Spleen (tissue), 11 donors: ENCODE results near the gene DSTYK. TPM values are rescaled to one million over a fixed set of nuclear protein-coding genes. Genes with fewer than 3 reads are reported as not detected.

Source experiments
- DNase-seq: peaks from one replicate; pipeline ENCODE4 v3.0.0-alpha.2; 2020
- H3K27ac ChIP-seq, 8 donors: fragments of 200-600 bp; sonication (generic) in 7 of 8; 1 replicate in 4 of 8; 2 replicates in 4 of 8; pipeline versions ENCODE4 v1.5.0 to v1.8.0; 2016 to 2021; ENCODE audit warnings: inconsistent platforms in 4 of 8, mild to moderate bottlenecking in 4 of 8, moderate library complexity in 1 of 8
- H3K27me3 ChIP-seq, 7 donors: fragments of 200-600 bp; sonication (generic) in 6 of 7; replicated peaks in 1 of 7; 1 replicate in 4 of 7; 2 replicates in 3 of 7; pipeline versions ENCODE4 v1.5.0 to v1.8.0; 2016 to 2021; ENCODE audit warnings: inconsistent platforms in 3 of 7, mild to moderate bottlenecking in 1 of 7
- H3K36me3 ChIP-seq, 6 donors: fragments of 200-600 bp; sonication (generic) in 5 of 6; 1 replicate in 4 of 6; 2 replicates in 2 of 6; pipeline versions ENCODE4 v1.5.0 to v1.8.0; 2016 to 2021; ENCODE audit warnings: inconsistent platforms in 2 of 6
- H3K4me1 ChIP-seq, 6 donors: fragments of 200-600 bp; sonication (generic) in 5 of 6; 1 replicate in 3 of 6; 2 replicates in 3 of 6; pipeline versions ENCODE4 v1.5.0 to v1.8.0; 2016 to 2021; ENCODE audit warnings: inconsistent platforms in 3 of 6
- H3K4me3 ChIP-seq, 8 donors: fragments of 200-600 bp; sonication (generic) in 7 of 8; 1 replicate in 4 of 8; 2 replicates in 4 of 8; pipeline versions ENCODE4 v1.5.0 to v1.8.0; 2016 to 2021; ENCODE audit warnings: inconsistent platforms in 4 of 8, mild to moderate bottlenecking in 4 of 8, moderate library complexity in 2 of 8
- H3K9me3 ChIP-seq, 8 donors: fragments of 200-600 bp; sonication (generic) in 7 of 8; 1 replicate in 4 of 8; 2 replicates in 4 of 8; pipeline versions ENCODE4 v1.5.0 to v1.8.0; 2016 to 2021; ENCODE audit warnings: inconsistent platforms in 4 of 8
- POLR2A ChIP-seq, 3 donors: fragments of 450-650 bp; IDR thresholded peaks; one replicate each; pipeline ENCODE4 v1.5.1; 2017; ENCODE audit warnings: antibody characterized with exemption in 3 of 3, mild to moderate bottlenecking in 1 of 3
- POLR2AphosphoS5 ChIP-seq, 3 donors: sonication (generic); formaldehyde crosslinking; IDR thresholded peaks; one replicate each; pipeline ENCODE4 v1.5.1; 2017; ENCODE audit warnings: antibody characterized with exemption in 3 of 3
- WGBS, 5 donors: extraction: QIAGEN DNeasy Blood & Tissue Kit in 3 of 5; methylation state at CpG; one replicate each; pipeline versions ENCODE4 v1.1.5 to v1.1.7; 2013 to 2018; 5-methylcytosine and 5-hydroxymethylcytosine counted together
- intact Hi-C: fragments of 100-400 bp; cut with DNase I; formaldehyde crosslinking; loops from one replicate; pipeline ENCODE4 v1.15.0; 2023; ENCODE audit warnings: low total_unique reads
- polyA plus RNA-seq, 3 donors: library from polyadenylated mRNA; stranded (reverse); fragments of 200-250 nt; gene quantifications; one replicate each; pipeline ENCODE4 v1.2.1, GENCODE V29; 2013
- total RNA-seq, 7 donors: library from RNA; depleted of rRNA in 3 of 7; stranded (reverse); fragments of >200 nt in 3 of 7; fragmentation: NEBNext Ultra II Directional in 4 of 7; extraction: Animal tissue kit (Norgen Biotek cat#: 25700) in 4 of 7; gene quantifications; one replicate each; pipeline versions ENCODE4 v1.1.0 to v1.2.1, GENCODE V29; 2016 to 2021
- TF ChIP-seq, protein P1 (sequence below), 11 experiments: fragments of 200-600 bp in 7 of 11; fragments of 450-650 bp in 4 of 11; sonication (generic) in 4 of 11; IDR thresholded peaks in 8 of 11; conservative IDR thresholded peaks in 3 of 11; 1 replicate in 7 of 11; 2 replicates in 4 of 11; pipeline versions ENCODE4 v1.4.0 to v1.8.0; 2016 to 2021; ENCODE audit warnings: antibody characterized with exemption in 11 of 11, inconsistent platforms in 4 of 11, mild to moderate bottlenecking in 1 of 11
- donor health status: healthy with polysubstance abuse.
- donor health status: DM: no; HTN: no; CAD: no; lungs with moderate emphysema.
- donor health status: DM: no; HTN: no; CAD: no.
- donor health status: Bipolar disorder and iron deficiency.
- donor health status: healthy.
- donor health status: DM: no; HTN: no; CAD: no.
- donor health status: DM: yes; HTN: yes; CAD: no.

DSTYK gene
- total and polyA plus RNA-seq, 10 donors: 2.2 to 24.3 (median 16.1) TPM

DNA sequence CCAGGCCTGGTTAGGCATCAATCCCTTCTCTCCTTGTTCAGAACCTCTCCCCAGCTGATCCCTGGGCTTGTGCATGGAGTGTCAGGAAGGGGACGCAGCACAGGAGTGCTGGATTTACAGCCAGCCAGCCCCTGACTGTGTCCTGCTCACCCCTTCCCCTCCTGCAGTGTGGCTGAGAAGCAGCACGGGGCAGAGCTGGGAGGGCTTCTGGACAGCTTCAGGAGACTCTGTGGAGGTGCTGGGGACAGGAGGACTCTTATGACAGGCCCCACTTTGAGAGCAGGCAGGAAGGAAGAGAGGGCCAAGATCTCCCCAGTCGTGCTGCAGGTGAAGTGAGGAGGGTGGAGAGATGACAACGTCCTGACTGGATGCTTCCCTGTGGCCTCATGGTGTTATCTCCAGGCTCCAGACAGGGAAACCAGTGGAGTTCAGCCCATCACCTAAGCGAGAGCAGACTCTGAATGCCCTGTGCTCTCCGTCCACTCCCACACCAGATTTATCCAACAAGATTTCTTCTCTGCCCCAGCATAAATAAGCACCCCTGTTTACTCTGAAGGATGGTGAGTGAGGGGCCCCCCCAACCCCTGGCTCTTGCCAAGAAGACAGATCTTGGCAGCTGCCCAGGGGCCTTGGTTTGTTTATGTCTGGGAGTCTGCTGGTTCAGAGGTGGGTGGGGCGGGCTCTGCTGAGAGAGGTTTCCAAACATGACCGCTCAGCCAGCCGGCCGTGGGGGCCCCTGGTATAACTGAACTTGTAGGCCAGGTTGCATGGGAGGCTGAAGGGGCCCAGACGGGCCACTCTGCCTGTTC is 37.5 kb upstream of the DSTYK start:
- Histone ChIP-seq H3K27me3 (no peaks in the 10 kb centered on the region), H3K27ac (no peak overlapping the region), H3K4me3 (no peak overlapping the region), H3K36me3 (no peaks in the 10 kb centered on the region), H3K4me1 (peaks cover 0 to 11% (median 6%) of the 10 kb centered on the region in 6 donors), H3K9me3 (no peaks in the 10 kb centered on the region)
- intact Hi-C loops: no loop called here
- 47 to 60% (median 53%) methylated on average over 11 of the region's 11 CpGs for WGBS, 5 donors
- TF ChIP-seq, protein P1, sequence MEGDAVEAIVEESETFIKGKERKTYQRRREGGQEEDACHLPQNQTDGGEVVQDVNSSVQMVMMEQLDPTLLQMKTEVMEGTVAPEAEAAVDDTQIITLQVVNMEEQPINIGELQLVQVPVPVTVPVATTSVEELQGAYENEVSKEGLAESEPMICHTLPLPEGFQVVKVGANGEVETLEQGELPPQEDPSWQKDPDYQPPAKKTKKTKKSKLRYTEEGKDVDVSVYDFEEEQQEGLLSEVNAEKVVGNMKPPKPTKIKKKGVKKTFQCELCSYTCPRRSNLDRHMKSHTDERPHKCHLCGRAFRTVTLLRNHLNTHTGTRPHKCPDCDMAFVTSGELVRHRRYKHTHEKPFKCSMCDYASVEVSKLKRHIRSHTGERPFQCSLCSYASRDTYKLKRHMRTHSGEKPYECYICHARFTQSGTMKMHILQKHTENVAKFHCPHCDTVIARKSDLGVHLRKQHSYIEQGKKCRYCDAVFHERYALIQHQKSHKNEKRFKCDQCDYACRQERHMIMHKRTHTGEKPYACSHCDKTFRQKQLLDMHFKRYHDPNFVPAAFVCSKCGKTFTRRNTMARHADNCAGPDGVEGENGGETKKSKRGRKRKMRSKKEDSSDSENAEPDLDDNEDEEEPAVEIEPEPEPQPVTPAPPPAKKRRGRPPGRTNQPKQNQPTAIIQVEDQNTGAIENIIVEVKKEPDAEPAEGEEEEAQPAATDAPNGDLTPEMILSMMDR (IDR thresholded peaks at IDR 0.05 in 8 of 11, conservative IDR thresholded peaks at IDR 0.05 in 3 of 11): no peak
- TF ChIP-seq POLR2A (IDR thresholded peaks at IDR 0.05) (no peak), POLR2AphosphoS5 (IDR thresholded peaks at IDR 0.05) (no peak)
- DNase-seq: peak; percentile 74

GRCh38 chr1:205247130-205247921 is 35.8 kb upstream of the DSTYK start:
- intact Hi-C loops: no loop called here
- WGBS, 5 donors: 45 to 70% (median 47%) methylated on average over 9 of the region's 9 CpGs
- peak; percentile 54 for DNase-seq

DNA sequence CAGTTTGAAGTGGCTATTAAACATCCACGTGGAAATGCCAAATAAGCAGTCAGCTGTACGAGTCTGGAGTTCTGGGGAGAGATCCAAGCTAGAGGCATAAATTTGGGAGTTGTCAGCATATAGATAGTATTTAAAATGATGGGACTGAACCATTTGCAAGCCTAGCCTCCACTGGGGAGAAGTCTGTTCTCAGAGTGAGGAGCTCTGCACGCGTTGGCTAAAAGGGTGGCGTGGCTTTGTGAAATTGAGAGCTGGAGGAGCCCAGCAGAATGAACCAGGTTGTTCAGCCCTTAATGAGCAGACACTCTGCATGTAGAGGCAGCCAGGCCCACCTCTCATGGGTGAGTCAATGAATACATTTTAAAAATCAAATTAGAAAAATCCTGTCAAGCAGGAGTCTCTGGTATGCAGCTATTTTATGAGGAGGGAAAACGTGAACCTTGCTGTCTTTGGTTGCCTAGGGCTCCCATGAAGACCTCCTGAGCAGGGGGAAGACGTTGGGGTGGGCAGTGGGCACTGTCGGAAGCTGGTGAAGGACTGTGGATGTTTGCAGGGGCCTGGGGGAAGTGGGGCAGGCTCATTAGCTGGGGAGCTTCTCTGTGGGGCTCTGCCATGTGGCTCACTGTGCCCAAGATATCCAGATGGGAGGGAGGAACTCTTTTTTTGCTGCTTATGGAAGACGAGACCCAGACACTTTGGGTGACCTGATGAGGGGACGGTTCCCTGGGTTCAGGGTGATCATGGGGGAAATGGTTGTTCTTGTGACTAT is 35.0 kb upstream of the DSTYK start:
- Histone ChIP-seq H3K9me3 (no peaks in the 10 kb centered on the region), H3K4me1 (peaks cover 0 to 11% (median 6%) of the 10 kb centered on the region in 6 donors), H3K4me3 (no peak overlapping the region), H3K27ac (no peak overlapping the region), H3K36me3 (peaks cover 0 to 6% (median 2%) of the 10 kb centered on the region in 6 donors), H3K27me3 (no peaks in the 10 kb centered on the region)
- WGBS, 5 donors: 85 to 89% (median 87%) methylated on average over 10 of the region's 10 CpGs
- TF ChIP-seq, protein P1 (IDR thresholded peaks at IDR 0.05 in 8 of 11, conservative IDR thresholded peaks at IDR 0.05 in 3 of 11): no peak
- TF ChIP-seq POLR2AphosphoS5 (IDR thresholded peaks at IDR 0.05) (no peak), POLR2A (IDR thresholded peaks at IDR 0.05) (no peak)
- peak; percentile 41 for DNase-seq
- intact Hi-C loops: no loop called here

More at GRCh38 chr1:205247130-205247921, 35.8 kb upstream of the DSTYK start:
- H3K4me3 ChIP-seq: no peak overlapping the region
- peaks cover 0 to 11% (median 6%) of the 10 kb centered on the region in 6 donors for H3K4me1 ChIP-seq
- H3K27ac ChIP-seq: no peak overlapping the region
- TF ChIP-seq, protein P1 (IDR thresholded peaks at IDR 0.05 in 8 of 11, conservative IDR thresholded peaks at IDR 0.05 in 3 of 11): no peak
- TF ChIP-seq POLR2A (IDR thresholded peaks at IDR 0.05): no peak
- TF ChIP-seq POLR2AphosphoS5 (IDR thresholded peaks at IDR 0.05): no peak
- no peaks in the 10 kb centered on the region for H3K36me3 ChIP-seq
- H3K9me3 ChIP-seq: no peaks in the 10 kb centered on the region
- no peaks in the 10 kb centered on the region for H3K27me3 ChIP-seq
